Measurements from ENCODE around the gene CCDC183.

- TF ChIP-seq EZH2 (IDR thresholded peaks at IDR 0.05; ENCODE audit: borderline replicate concordance, low read length) = no peak
- no peak for TF ChIP-seq CTCF (IDR thresholded peaks at IDR 0.05; ENCODE audit: low read length)
Measured at GRCh38 chr9:136799079-136799853, 3.1 kb downstream of the CCDC183 start.
